Endothelial cell (in vitro differentiated cells): ENCODE results near the gene NRXN3. TPM values are rescaled to one million over a fixed set of nuclear protein-coding genes. Genes with fewer than 3 reads are reported as not detected.

Source experiments
- DNase-seq: peaks from one replicate; pipeline ENCODE4 v3.0.0; 2021; ENCODE audit warnings: low spot score
- H3K27ac Mint-ChIP-seq: one replicate; pipeline ENCODE4 v1.8.0; 2021; ENCODE audit warnings: mixed read lengths, inconsistent platforms; ENCODE audit not compliant: unreplicated experiment
- H3K27me3 Mint-ChIP-seq: one replicate; pipeline ENCODE4 v1.8.0; 2021; ENCODE audit warnings: mild to moderate bottlenecking, moderate library complexity, mixed read lengths, inconsistent platforms; ENCODE audit not compliant: unreplicated experiment
- H3K36me3 Mint-ChIP-seq: one replicate; pipeline ENCODE4 v1.8.0; 2021; ENCODE audit warnings: mild to moderate bottlenecking, low read depth, mixed read lengths, inconsistent platforms; ENCODE audit not compliant: unreplicated experiment
- H3K4me1 Mint-ChIP-seq: one replicate; pipeline ENCODE4 v1.8.0; 2021; ENCODE audit warnings: mild to moderate bottlenecking, mixed read lengths, inconsistent platforms; ENCODE audit not compliant: unreplicated experiment
- H3K4me3 Mint-ChIP-seq: one replicate; pipeline ENCODE4 v1.8.0; 2021; ENCODE audit warnings: mild to moderate bottlenecking, mixed read lengths, inconsistent platforms; ENCODE audit not compliant: unreplicated experiment
- H3K9me3 Mint-ChIP-seq: one replicate; pipeline ENCODE4 v1.8.0; 2021; ENCODE audit warnings: mixed read lengths, inconsistent platforms; ENCODE audit not compliant: unreplicated experiment
- CTCF ChIP-seq: fragments of 200-600 bp; sonication (generic); IDR thresholded peaks from one replicate; pipeline ENCODE4 v1.5.0; 2021; ENCODE audit warnings: antibody characterized with exemption; ENCODE audit not compliant: unreplicated experiment
- total RNA-seq: library from RNA; stranded (reverse); fragmentation: NEBNext Ultra II Directional; extraction: Animal tissue kit (Norgen Biotek cat#: 25700); gene quantifications from one replicate; pipeline ENCODE4 v1.2.1, GENCODE V29; 2021; ENCODE audit not compliant: unreplicated experiment

Gene NRXN3
- total RNA-seq, 1 donor from 2014 or later: 2.3 TPM

GRCh38 chr14:79786522-79786921, 1616.3 kb downstream of the NRXN3 start:
- Mint-ChIP-seq H3K27me3 (peaks cover 1% of the 10 kb centered on the region), H3K4me3 (no peak overlapping the region), H3K27ac (no peak overlapping the region), H3K4me1 (no peaks in the 10 kb centered on the region), H3K36me3 (no peaks in the 10 kb centered on the region), H3K9me3 (no peaks in the 10 kb centered on the region)
- DNase-seq: no peak
- TF ChIP-seq CTCF: no peak

GRCh38 chr14:79788346-79788745, 1618.2 kb downstream of the NRXN3 start:
- Mint-ChIP-seq H3K4me1 (no peaks in the 10 kb centered on the region), H3K36me3 (no peaks in the 10 kb centered on the region), H3K9me3 (no peaks in the 10 kb centered on the region), H3K4me3 (no peak overlapping the region), H3K27ac (no peak overlapping the region), H3K27me3 (peaks cover 1% of the 10 kb centered on the region)
- DNase-seq: no peak
- no peak for TF ChIP-seq CTCF

- peaks cover 1% of the 10 kb centered on the region for H3K27me3 Mint-ChIP-seq
- no peak overlapping the region for H3K4me3 Mint-ChIP-seq
- no peak for DNase-seq
- H3K4me1 Mint-ChIP-seq: no peaks in the 10 kb centered on the region
- H3K27ac Mint-ChIP-seq: no peak overlapping the region
- H3K36me3 Mint-ChIP-seq: no peaks in the 10 kb centered on the region
- no peaks in the 10 kb centered on the region for H3K9me3 Mint-ChIP-seq
- TF ChIP-seq CTCF: no peak
Measured at GRCh38 chr14:79791055-79791732, 1621.0 kb downstream of the NRXN3 start.

- Mint-ChIP-seq H3K9me3 (no peaks in the 10 kb centered on the region), H3K27ac (no peak overlapping the region), H3K4me1 (peaks cover 32% of the 10 kb centered on the region), H3K27me3 (no peaks in the 10 kb centered on the region), H3K36me3 (no peaks in the 10 kb centered on the region), H3K4me3 (no peak overlapping the region)
- DNase-seq: no peak
- no peak for TF ChIP-seq CTCF
Measured at GRCh38 chr14:79802093-79802492, 1631.9 kb downstream of the NRXN3 start.

- Mint-ChIP-seq H3K36me3 (no peaks in the 10 kb centered on the region), H3K9me3 (no peaks in the 10 kb centered on the region), H3K27ac (no peak overlapping the region), H3K27me3 (no peaks in the 10 kb centered on the region), H3K4me1 (peaks cover 12% of the 10 kb centered on the region), H3K4me3 (no peak overlapping the region)
- TF ChIP-seq CTCF: no peak
- DNase-seq: no peak
Measured at GRCh38 chr14:79805636-79806035, 1635.5 kb downstream of the NRXN3 start.
